Effector CD4-positive, alpha-beta T cell (primary cell): ENCODE data around the gene FXYD6.

Source experiments
- DNase-seq: peaks from one replicate; pipeline ENCODE4 v3.0.0-alpha.2; 2020

FXYD6 gene

DNA sequence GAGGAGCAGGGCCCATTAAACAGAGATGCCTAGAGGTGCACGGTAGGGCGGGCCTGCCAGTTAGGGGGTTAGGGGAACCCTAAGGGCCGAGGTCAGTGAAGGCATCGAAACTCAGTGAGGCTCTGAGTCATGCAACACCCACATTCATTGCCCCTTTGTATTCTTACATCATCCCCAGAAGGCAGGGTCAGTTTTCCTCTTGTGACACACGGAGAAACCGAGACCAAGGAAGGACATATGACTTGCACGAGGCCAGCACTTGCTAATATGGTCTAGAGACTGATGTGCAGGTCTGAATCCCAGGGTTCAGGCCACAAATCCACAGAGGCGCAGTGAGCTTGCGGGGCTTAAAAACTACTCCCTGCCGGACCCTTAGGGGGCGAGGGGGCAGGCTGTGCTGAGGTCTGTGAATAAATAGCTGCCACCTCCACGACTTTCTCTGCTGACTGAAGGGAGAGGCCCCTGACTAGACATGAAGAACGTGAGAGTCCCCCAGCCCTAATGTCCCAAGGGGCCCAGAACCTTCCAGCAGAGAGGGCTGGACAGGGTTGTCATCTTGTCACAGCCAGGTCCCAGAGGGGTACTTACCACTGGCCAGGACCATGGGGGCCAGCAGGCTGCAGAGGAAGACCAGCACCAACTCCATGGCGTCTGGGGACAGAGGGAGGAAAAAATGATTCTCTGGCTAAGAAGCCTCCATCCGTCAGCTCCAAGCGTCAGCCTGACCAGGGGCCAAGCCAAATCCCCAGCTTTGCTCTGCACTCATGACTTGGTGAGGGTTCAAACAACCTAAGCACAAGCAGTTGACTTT lies 34.1 kb downstream of the FXYD6 start:
- no peak for DNase-seq

DNA sequence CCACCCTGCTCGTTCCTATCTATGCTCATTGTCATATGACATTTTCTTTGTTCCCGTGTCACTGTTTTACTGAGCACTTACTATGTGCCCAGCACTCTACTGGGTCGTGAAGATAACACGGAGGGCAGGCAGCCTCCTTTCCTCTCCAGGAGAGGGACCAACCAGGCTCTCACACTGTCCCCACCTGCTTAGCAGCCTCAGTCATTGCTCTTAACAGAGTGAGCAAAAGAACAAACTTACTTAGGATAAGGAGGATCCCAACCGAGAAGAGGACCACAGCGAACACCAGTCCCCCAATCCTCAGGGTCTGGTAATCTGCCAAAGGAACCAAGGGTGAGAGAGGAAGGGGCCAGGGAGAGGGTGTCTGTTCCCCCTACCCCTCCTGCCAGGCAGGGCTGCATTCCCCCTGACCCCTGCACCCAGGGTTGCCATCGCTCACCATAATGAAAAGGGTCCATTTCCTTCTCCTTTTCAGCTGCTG lies 34.9 kb downstream of the FXYD6 start:
- DNase-seq, result no peak

DNA sequence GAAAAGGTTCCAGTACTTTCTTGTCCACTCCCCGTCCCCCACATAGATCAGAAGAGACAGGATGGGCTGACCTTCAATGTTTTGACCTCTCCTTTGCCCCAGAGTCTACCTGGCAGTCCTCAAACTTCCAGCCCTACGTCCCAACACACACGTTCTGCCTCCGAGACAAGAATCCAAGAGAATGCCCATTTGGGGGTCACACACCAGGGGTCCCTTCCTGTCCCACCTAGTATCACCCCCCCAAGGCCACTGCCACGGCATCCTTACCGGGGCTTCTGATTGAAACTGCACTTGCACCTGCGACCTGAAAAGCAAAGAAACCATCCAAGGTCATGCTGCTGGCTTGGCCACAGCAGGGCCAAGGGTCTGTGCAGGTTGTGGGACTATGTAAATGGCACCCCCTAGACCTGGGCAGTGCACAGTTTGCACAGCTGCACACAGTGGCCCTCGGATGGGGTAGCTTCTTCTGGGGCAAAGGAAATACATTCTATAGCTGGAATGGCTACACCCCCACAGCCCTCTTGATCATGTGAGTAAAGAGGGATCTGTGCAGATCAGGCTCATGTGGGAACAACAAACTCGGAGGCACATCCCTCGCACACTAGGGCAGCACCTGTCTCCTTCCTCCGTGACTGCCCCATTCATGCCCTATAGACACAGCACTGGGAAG lies 35.4 kb downstream of the FXYD6 start:
- no peak for DNase-seq

DNA sequence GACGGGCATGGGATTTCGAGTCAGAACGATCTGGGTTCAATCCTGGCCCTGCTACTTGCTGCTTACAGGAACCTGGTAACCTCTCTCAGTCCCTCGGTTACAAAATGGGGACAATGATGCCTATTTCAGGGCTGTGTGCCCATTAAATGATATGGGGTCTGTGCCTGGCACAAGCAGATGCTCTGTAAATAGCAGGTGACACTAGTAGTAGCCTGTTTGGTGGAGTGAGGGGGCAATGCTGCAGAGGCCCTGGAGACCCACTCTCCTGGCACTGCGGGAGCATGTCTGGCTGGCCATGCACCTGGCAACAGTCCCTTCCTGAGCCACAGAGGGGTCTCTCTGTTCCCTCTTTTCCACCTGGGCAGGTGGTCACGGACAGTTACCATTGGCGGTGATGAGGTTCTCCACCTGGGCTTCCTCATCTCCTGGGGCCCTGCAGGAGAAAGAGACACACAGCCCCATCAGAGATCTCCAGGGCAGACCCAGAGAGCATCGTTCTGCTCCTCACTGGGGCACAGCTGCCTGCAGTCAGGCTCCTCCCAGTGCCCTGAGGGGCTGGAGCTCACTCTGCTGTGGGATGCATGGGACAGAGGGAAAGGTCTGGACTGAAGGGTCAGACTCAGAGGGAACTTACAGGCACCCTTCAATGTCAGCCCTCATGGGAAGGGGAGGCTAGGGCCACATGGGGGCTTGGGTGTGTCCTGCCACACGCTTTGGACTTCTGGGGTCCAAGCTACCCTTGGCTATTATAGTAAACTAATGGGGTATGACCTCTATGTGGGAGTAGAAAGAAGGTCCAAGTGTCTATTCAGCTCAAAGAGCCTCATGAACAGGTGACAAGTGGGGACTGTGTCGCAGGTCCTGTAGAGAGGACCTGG lies 36.3 kb downstream of the FXYD6 start:
- DNase-seq, result no peak

DNA sequence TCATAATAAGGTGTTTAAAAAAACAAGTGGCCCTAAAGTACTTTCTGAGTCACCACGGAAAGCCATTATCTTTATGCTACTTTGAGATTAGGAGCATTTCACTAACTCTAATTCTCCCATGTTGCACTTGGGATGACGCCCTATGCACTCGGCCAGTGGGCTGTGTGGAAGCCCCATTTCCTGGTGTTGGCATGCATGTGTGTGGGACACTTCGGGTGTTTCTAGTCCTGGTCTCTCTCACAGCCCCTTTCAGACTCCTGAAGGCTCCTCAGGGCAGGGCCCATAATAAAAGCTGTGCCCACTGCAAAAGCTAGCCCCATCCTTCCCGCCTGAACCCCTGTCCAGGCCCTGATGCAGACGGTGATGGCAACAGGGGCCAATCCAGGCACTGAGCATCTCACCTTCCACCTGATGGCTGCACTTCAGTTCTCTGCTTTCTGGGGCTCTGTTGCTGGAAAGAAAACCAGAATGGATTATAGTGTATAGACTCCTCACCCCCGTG lies 37.0 kb downstream of the FXYD6 start:
- no peak for DNase-seq

DNA sequence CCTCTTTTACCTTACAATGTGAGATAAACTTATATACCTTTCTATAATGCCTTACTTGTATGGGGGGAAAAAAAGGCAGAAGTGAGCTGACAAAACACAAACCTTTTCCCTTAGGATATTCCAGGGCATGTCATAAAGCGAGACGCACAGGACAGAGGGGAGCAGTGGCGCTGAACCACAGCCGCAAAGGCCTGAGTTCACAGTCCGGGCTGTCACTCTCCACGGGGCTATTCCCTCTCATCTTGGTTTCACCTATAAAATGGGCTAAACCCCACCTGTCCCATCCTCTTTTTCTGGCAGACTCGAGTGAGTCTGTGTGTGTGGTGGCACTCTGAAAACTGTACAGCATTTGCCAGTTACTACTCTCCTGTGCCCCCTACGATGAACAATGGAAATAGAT lies 37.6 kb downstream of the FXYD6 start:
- DNase-seq, result no peak

DNA sequence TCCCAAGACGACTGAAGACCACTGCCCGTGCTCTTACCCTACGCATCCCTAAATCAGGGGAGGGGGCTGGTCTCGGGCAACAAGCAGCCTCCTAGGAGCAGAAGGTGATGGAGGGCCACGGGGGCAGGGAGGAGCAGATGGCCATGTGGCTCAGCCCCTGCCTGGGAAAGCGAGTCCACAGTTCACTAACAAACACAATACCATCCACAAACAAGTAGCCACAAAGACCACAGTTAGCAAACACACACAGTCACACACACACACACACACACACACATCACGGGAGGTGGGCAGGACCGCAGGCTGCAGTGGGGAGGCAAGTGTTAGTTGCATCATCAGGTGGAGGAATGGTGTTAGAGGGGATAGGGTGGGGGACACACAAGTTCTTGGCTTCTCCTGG lies 38.7 kb downstream of the FXYD6 start:
- DNase-seq, result no peak

DNA sequence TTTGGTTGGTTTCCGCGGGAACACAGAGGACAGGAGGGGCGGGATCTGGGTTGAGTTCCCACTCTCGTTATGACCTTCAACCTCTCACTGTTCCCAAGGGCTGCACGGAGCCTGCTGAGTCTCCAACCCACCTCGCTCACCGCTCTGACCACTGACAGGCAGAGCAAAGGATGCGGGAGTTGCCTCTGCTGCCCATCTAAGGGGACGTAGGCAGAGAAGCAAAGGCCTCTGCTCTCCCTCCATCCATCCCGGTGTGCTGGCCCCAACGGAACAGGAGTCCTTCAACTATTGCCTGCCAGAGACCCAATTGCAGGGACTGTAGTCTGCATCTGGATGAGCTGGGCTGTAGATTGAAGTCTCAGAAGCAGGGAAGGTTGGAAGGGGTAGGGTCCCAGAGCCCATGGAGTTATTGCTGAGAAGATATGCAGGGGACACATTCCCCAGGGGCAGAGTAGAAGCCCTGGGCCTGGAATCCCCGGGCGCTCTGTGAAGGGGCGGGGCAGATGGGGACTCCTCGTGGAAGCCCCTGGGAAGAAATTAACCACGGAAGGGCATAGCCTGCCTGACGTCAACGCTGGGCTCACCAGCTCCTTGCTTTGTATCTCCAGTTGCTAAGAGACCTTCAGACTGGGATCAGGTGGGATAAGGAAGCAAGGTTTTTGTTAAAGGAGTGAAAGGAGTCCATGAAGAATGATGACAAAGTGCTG lies 39.2 kb downstream of the FXYD6 start:
- no peak for DNase-seq

DNA sequence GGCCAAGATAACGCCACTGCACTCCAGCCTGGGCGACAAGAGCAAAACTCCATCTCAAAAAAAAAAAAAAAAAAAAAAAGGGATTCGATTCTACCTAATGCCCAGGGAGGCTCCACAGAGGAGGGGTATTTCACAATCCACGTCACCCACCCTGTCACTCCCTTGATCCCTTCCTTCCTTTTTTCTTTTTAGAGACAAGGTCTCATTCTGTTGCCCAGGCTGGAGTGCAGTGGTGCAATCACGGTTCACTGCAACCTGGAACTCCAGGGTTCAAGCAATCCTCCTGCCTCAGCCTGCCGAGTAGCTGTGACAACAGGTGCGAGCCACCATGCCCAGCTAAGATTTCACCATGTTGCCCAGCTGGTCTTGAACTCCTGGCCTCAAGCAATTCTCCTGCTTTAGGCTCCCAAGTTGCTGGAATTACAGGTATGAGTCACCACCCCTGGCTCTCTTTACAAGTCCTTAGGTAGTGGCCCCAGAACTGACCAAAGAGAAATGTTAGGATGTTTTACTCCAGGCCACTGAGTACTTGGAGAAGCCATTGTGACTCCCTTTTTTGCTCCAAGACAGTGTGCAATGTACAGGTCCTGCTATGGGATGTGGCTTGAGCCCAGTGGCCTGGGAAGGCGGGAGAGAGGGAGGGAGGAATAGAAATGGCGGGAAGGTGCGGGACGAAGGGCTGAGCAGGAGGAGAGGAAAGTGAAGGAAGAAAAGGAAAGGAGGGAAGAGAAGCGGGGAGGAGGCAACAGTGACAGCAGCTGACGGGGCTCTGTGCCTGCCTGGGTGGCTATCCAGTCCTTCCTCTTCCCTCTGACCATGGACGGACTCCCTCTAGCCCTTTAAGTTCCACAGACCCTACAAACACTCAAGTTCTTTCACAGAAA lies 40.1 kb downstream of the FXYD6 start:
- no peak for DNase-seq

DNA sequence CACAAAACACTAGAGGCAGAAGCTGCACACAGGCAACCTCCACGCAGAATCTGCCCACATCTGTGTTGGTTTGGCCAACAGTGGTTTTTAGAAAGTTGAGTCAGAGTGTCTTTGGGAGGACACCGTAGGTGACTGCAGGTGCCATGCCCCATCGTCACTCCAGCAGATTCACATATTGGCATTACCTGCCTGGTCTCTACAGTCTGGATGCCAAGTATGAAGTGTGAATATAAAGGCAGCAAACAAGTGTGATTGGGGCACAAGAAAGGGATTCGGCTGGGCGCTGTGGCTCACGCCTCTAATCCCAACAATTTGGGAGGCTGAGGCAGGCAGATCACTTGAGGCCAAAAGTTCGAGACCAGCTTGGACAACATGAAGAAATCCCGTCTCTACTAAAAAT lies 40.9 kb downstream of the FXYD6 start:
- DNase-seq, result no peak

DNA sequence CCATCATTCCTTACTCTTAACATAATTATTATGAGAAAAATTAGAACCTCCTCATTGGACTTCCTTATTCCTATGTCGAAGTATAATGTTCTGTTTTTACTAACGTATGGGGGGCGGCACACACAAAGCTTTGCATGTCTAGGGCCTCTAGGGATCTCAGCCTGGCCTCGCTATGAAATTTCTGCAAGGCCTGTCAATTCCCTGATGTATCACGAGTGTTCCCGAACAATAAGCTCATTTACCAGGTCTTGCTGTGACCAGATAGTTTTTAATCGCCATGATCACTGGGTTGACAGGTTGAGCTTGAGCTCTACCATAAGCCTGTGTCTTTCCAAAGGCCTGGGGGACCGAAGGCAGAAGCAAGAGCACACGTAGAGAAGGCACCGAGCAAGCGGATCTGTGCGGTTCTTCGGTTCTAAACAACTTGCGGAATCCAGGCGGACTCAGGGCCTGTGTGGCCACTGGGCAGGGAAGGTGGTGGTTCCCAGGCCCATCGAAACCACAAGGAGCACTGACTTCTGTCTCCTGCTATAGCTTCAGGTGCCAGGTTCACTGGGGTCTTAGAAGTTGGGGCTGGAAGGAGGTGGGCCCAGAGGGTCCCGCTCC lies 41.5 kb downstream of the FXYD6 start:
- DNase-seq, result no peak

DNA sequence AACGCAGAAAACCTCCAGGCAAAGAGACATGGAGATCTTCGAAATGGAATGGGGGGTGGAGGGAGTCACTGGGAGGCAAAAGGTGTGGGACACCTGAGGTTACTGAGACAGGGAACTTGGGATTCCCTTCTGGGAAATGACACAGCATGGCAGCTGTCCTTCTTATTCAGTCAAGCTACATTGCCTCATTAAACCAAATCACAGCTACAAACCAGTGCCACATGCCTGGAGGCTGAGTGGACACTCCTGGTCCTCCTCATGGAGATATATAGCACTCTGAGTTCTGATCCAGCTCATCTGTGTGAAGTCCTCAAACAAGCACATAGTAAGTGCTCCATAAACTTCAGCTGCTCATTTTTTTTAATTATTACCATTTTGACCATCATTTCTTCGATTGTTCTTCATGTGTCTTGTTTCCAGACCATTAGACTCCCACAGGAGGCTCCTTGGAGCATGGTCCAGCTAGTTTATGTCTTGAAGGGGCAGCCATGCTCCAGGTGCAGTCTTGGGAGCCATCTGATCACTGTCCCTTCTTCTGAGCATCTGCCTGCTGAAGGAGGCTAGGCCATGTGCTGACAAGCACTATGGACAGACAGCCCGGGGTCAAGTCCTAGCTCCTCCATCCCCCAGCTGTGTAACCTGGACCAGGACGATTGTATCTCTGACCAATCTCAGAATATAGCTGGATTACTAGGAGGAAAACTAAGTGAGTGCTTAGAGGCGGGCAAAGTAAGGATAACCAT lies 42.2 kb downstream of the FXYD6 start:
- DNase-seq, result no peak

DNA sequence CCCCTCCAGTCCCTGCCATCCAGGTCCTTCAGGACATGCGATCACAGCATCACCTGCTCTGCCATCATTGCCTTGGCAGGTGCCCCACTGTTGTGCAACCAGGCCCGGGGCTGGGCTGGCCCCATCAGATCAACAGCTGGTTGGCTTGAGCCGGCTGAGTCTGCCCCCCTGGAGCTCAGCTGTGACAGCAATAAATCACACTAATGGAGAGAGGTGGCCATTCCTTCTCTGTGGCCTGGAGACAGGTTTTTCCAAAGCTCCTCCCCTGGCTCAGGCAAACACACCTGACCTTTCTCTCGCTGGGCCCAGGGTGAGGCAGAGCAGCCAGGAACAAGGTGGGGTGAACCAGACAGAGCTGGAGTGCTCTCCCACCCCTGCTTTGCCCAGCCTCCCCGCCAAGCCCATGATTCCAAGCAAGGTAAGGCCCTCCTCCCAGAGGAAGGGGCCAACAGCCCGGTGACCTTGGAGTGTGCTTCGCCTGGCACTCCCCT lies 43.0 kb downstream of the FXYD6 start:
- DNase-seq, result no peak

DNA sequence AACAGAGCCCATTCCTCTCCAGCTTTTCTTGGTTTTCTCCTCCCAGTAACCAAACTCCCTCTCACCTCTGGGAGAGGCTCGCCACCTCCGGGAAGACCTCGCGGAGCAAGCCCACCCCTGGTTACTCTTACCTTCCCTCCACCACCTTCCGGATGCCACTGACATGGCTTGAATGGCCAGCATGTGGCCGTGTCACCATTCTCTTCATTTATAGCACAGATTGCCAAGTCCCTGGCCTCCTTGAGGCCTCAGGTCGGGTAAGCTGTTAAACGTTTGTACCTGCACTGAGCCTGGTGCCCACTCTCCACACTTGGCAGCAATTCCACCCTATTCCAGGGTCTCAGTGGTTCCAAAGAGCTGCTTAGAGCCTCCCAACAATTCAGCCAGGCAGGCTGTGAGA lies 43.9 kb downstream of the FXYD6 start:
- DNase-seq, result no peak

DNA sequence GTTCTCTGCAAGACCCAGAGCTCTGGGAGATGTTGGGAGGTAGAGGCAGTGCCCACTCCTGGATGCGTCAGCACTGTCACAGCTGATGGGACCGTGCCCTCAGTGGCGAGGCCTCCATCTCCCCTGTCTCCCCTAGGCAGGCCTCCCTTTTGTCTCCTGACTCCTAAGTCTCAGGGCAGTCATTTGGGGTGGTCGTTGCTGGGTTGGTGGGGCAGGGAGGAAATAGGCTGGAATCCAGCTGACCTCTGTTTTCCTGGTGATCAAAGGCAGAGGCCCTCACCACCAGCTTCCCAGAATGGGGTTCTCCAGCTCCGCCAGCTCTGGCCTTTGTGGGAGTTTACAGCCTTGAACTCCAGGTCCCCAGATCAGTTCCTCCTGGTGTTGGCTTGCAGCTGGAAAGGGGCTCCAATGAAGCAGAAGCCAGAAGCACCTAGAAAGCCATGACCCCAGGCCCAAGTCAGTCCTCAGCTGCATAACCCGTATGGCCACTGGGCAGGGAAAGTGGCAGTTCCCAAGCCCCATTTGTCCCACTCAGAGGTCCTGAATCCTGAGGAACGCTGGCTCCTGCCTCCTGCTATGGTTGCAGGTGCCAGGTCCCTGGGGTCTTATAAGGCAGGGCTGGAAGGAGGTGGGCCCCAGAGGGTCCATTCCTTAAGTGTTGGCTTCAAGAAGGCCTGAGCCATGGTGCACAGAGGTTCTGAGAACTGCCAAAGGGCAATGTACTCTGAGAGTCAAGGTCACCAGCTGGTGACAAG lies 44.6 kb downstream of the FXYD6 start:
- no peak for DNase-seq

DNA sequence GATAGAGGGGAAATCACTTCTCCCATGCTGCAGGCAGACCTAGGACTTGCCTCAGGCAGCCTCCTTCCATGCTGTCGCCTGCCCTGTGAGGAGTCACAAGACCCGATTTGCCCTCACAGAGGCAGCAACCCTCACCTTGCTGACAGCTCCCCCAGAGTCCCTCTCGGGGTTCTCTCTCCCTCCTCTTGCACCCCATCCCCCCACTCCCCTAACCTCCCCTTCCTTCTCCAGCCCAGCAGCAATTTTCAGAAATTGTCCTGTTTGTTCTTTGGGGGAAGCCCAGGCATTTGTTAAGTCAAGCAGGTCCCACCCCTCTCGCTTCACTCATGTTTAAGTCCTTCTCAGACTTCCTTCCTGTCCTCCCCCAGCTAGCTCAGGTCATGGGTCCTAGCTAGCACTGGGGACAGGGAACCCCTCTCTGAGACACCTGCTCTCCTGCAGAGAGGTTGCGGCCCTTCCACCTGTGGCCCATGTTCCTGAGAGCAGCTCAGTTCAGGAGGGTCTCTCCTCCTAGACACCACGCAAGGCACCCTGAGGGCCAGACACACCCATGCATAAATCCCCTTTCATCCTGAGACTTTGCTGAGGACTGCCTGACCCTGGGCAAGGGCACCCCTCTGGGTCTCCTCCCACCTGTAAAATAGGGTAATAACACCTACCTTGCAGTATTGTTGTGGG lies 45.6 kb downstream of the FXYD6 start:
- DNase-seq, result no peak

DNA sequence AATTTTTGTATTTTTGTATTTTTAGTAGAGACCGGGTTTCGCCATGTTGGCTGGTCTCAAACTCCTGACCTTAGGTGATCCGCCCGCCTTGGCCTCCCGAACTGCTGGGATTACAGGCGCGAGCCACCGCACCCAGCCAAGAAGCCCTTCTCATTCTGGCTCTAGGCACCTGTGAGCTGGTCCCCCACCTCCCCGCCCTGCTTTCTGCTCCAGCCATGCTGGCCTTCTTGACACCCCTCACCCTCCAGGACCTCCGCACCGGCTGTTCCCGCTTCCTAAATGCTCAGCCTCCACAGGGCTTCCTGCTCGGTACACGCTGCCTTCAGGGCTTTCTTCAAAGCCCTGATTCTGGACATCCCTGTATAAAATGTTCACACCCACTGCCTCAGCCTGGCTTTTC lies 46.4 kb downstream of the FXYD6 start:
- DNase-seq, result no peak

DNA sequence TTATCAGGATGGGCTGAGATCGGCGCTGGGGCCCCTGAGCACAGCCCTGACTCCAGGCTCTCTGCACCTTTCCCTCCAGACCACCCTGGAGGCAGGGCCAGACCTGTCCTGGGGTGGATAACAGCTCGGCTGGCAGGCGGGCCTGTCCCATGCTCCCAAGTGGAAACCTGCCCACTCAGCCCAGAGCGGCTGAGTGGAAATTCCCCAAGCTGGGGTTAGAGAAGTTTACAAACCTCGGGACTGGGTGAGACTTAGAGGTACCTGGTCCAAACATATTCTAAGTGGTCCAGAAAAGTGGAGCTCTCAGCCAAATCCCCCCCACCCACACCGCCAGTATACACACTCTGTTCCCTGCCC lies 47.1 kb downstream of the FXYD6 start:
- DNase-seq, result no peak
